Natural killer cell (primary cell): ENCODE measurements around the gene ASB14. TPM values are rescaled to one million over a fixed set of nuclear protein-coding genes. Genes with fewer than 3 reads are reported as not detected.
A peak's percentile ranks its signal among the peaks of the same experiment; 100 is the strongest.
"Not testable (repeated sequence)": the region's sequence is repeated elsewhere in the genome, so short reads cannot be mapped to it uniquely, and the experiment has no call there.

Source experiments
- ATAC-seq, 3 donors: fragments of 150-1000 bp in 2 of 3; fragments of 200-7000 bp in 1 of 3; cut with Tn5 transposase; 1 replicate in 1 of 3; 2 replicates in 2 of 3; pipeline ENCODE4 v1.10.0; 2021; ENCODE audit warnings: mild to moderate bottlenecking in 2 of 3, moderate library complexity in 2 of 3
- DNase-seq, 2 donors: peaks; one replicate each; pipeline versions ENCODE4 v3.0.0 to v3.0.0-alpha.2; 2013 to 2021; ENCODE audit warnings: mixed read lengths in 1 of 2
- H3K27ac ChIP-seq: one replicate; pipeline ENCODE4 v1.5.1; 2013; ENCODE audit warnings: mild to moderate bottlenecking, low read length
- H3K27me3 ChIP-seq: one replicate; pipeline ENCODE4 v1.6.1; 2013; ENCODE audit warnings: low read length; ENCODE audit not compliant: control insufficient read depth, insufficient read depth
- H3K36me3 ChIP-seq: one replicate; pipeline ENCODE4 v1.6.1; 2013; ENCODE audit warnings: low read length; ENCODE audit not compliant: control insufficient read depth, insufficient read depth
- H3K4me1 ChIP-seq: one replicate; pipeline ENCODE4 v1.6.1; 2013; ENCODE audit warnings: low read length; ENCODE audit not compliant: control insufficient read depth, insufficient read depth
- H3K4me3 ChIP-seq: one replicate; pipeline ENCODE4 v1.5.1; 2013; ENCODE audit warnings: low read length
- H3K9me3 ChIP-seq: one replicate; pipeline ENCODE4 v1.6.1; 2013; ENCODE audit warnings: low read length; ENCODE audit not compliant: control insufficient read depth, insufficient read depth
- H3K27ac Mint-ChIP-seq, 2 donors: one replicate each; pipeline ENCODE4 v1.8.0; 2022; ENCODE audit warnings: mild to moderate bottlenecking in 2 of 2, mixed read lengths in 2 of 2, moderate library complexity in 1 of 2
- H3K27me3 Mint-ChIP-seq, 2 donors: one replicate each; pipeline ENCODE4 v1.8.0; 2022; ENCODE audit warnings: low read depth in 2 of 2, mixed read lengths in 2 of 2
- H3K36me3 Mint-ChIP-seq: one replicate; pipeline ENCODE4 v1.8.0; 2022; ENCODE audit warnings: mixed read lengths
- H3K4me1 Mint-ChIP-seq, 2 donors: one replicate each; pipeline ENCODE4 v1.8.0; 2022; ENCODE audit warnings: mixed read lengths in 2 of 2
- H3K4me3 Mint-ChIP-seq: one replicate; pipeline ENCODE4 v1.8.0; 2022; ENCODE audit warnings: mild to moderate bottlenecking, moderate library complexity, mixed read lengths
- H3K9me3 Mint-ChIP-seq, 2 donors: one replicate each; pipeline ENCODE4 v1.8.0; 2022; ENCODE audit warnings: mixed read lengths in 2 of 2
- CTCF ChIP-seq: fragments of 200-600 bp; IDR thresholded peaks from one replicate; pipeline ENCODE4 v1.8.0; 2022; ENCODE audit warnings: antibody characterized with exemption
- WGBS: methylation state at CpG from one replicate; pipeline ENCODE4 v1.1.7; 2013; ENCODE audit warnings: missing lambda C conversion rate; ENCODE audit not compliant: insufficient coverage; 5-methylcytosine and 5-hydroxymethylcytosine counted together
- intact Hi-C: fragments of 100-400 bp; cut with micrococcal nuclease; formaldehyde crosslinking; loops from one replicate; pipeline ENCODE4 v1.14.2; 2022
- total RNA-seq, 4 donors: library from RNA; stranded (reverse); fragments of 120-200 nt in 1 of 4; gene quantifications; one replicate each; pipeline versions ENCODE4 v1.2.3 to v1.2.4, GENCODE V29; 2013 to 2022

ASB14 gene
- total RNA-seq, 3 donors from 2014 or later (not counting 1 experiment from before 2014, with no cell fraction given) = not detected

- no peaks in the 10 kb centered on the region for H3K27me3 ChIP-seq
- no peak overlapping the region for H3K4me3 ChIP-seq
- H3K9me3 ChIP-seq = no peaks in the 10 kb centered on the region
- Mint-ChIP-seq H3K9me3 (no peaks in the 10 kb centered on the region), H3K4me3 (no peak overlapping the region), H3K27ac (no peak overlapping the region), H3K27me3 (peaks cover 3 to 28% of the 10 kb centered on the region in 2 donors), H3K36me3 (no peaks in the 10 kb centered on the region), H3K4me1 (no peaks in the 10 kb centered on the region)
- intact Hi-C loops = no loop called here
- TF ChIP-seq CTCF = no peak
- no peaks in the 10 kb centered on the region for H3K4me1 ChIP-seq
- H3K27ac ChIP-seq = no peak overlapping the region
- DNase-seq = no peak
- WGBS = 94% methylated on average over 2 of the region's 3 CpGs
- ATAC-seq = no peak
- no peaks in the 10 kb centered on the region for H3K36me3 ChIP-seq
Observed at GRCh38 chr3:57331078-57331610, 38.7 kb upstream of the ASB14 start.

GRCh38 chr3:57326498-57326897 lies 34.0 kb upstream of the ASB14 start:
- H3K9me3 Mint-ChIP-seq, H3K36me3 ChIP-seq, H3K27me3 ChIP-seq, ATAC-seq, H3K27ac ChIP-seq, H3K27ac Mint-ChIP-seq, H3K4me1 ChIP-seq, DNase-seq, H3K4me3 Mint-ChIP-seq, intact Hi-C loops, H3K4me3 ChIP-seq, H3K4me1 Mint-ChIP-seq, H3K9me3 ChIP-seq, H3K36me3 Mint-ChIP-seq: not testable (repeated sequence)
- WGBS = 100% methylated on average over 1 of the region's 1 CpG
- H3K27me3 Mint-ChIP-seq = peaks cover 5 to 18% of the 10 kb centered on the region in 2 donors

GRCh38 chr3:57314204-57314603 lies 21.7 kb upstream of the ASB14 start:
- H3K36me3 ChIP-seq = no peaks in the 10 kb centered on the region
- whole genome bisulfite sequencing = 97% methylated on average over 3 of the region's 3 CpGs
- Mint-ChIP-seq H3K9me3 (no peaks in the 10 kb centered on the region), H3K4me3 (no peak overlapping the region), H3K27me3 (peaks cover 25 to 35% of the 10 kb centered on the region in 2 donors), H3K36me3 (no peaks in the 10 kb centered on the region), H3K27ac (no peak overlapping the region), H3K4me1 (no peaks in the 10 kb centered on the region)
- H3K27me3 ChIP-seq = no peaks in the 10 kb centered on the region
- H3K27ac ChIP-seq = no peak overlapping the region
- no peak for ATAC-seq
- TF ChIP-seq CTCF = no peak
- intact Hi-C loops = no loop called here
- no peak for DNase-seq
- no peak overlapping the region for H3K4me3 ChIP-seq
- no peaks in the 10 kb centered on the region for H3K4me1 ChIP-seq
- no peaks in the 10 kb centered on the region for H3K9me3 ChIP-seq

- no peaks in the 10 kb centered on the region for H3K9me3 Mint-ChIP-seq
- Histone ChIP-seq H3K27ac (no peak overlapping the region), H3K9me3 (no peaks in the 10 kb centered on the region), H3K4me1 (no peaks in the 10 kb centered on the region), H3K4me3 (no peak overlapping the region), H3K27me3 (no peaks in the 10 kb centered on the region), H3K36me3 (no peaks in the 10 kb centered on the region)
- no peak overlapping the region for H3K4me3 Mint-ChIP-seq
- 25% methylated on average over 2 of the region's 3 CpGs for WGBS
- DNase-seq = no peak
- H3K27ac Mint-ChIP-seq = no peak overlapping the region
- intact Hi-C loops = no loop called here
- no peaks in the 10 kb centered on the region for H3K4me1 Mint-ChIP-seq
- no peak for TF ChIP-seq CTCF
- H3K27me3 Mint-ChIP-seq = peaks cover 4 to 7% of the 10 kb centered on the region in 2 donors
- no peaks in the 10 kb centered on the region for H3K36me3 Mint-ChIP-seq
- no peak for ATAC-seq
Observed at GRCh38 chr3:57309769-57310360, 17.4 kb upstream of the ASB14 start.

GRCh38 chr3:57303520-57303919 lies 11.0 kb upstream of the ASB14 start:
- H3K4me1 ChIP-seq, H3K27ac Mint-ChIP-seq, H3K4me1 Mint-ChIP-seq, H3K27ac ChIP-seq, H3K36me3 Mint-ChIP-seq, H3K27me3 ChIP-seq, H3K4me3 Mint-ChIP-seq, intact Hi-C loops, H3K9me3 Mint-ChIP-seq, H3K36me3 ChIP-seq, H3K4me3 ChIP-seq, H3K9me3 ChIP-seq, DNase-seq: not testable (repeated sequence)
- peak in 1 of 3 donors; percentile 17 for ATAC-seq
- 95% methylated on average over 7 of the region's 7 CpGs for WGBS
- H3K27me3 Mint-ChIP-seq = peaks cover 12 to 15% of the 10 kb centered on the region in 2 donors
